ENCODE data around the gene ASS1.

The ASS1 gene

DNA sequence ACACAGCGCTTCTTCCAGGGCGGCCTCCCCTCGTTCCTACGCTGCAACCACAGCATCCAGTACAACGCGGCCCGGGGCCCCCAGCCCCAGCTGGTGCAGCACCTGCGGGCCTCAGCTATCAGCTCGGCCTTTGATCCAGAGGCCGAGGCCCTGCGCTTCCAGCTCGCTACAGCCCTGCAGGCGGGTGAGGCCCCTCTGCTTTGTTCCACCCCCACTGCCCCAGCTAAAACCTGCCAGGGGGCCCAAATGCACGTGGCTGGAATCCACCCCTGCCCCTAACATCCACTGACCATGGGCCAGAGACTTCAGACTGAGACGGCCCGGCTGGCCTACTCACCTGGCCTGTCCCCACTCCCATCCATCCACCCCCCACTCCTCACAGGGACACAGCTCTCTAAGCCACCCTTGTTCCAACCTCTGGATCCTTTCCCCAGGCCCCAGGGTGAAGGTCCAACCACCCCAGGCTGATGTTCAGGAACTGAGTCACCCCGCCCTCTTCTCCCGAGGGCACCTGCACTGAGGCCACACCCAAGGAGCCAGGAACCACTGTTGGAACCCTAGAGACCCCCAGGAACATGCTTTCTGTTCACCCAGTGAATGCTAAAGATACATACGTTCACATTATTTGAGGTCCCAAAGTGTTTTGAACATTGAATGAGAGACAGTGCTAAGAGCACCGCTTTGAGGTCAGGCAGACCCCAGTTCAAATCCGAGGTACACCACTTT is 18.9 kb upstream of the ASS1 start:
- Mint-ChIP-seq H3K9me3 (no peaks in the 10 kb centered on the region), H3K4me3 (no peak overlapping the region), H3K4me1 (ENCODE audit: low read depth) (no peaks in the 10 kb centered on the region), H3K36me3 (ENCODE audit: low read depth) (no peaks in the 10 kb centered on the region), H3K27me3 (ENCODE audit: low read depth) (no peaks in the 10 kb centered on the region), H3K27ac (no peak overlapping the region)

DNA sequence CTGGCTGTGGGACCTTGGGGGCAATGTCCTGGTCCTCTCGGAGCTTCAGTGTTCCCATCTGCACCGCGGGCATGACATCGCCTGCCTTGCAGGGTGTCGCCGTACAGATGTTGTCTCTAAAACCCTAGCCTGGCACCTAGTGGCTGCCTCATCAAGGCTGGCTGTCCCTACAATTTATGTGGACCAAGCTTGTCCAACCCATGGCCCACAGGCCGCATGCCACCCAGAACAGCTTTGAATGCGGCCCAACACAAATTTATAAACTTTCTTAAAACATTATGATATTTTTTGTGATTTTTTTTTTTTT is 18.3 kb upstream of the ASS1 start:
- no peak overlapping the region for H3K27ac Mint-ChIP-seq

DNA sequence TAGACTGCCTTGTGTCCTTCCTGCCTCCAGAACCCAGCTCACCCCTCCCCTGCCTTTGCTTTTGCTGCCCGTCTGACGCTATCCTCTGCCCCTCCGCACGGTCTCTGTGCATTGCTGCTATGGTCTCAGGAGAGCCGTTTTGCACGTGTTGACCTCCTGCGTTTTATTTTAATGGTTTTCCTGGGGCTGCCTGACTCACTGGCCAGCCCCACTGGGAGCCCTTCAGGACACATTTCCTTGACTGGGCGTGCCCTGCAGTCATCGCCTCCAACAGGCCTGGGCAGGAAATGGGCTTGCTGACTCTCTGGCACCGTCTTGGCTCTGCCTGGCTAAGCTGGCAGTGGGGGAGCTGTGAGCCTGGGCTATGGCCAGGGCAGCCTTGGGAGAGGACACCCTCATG is 17.9 kb upstream of the ASS1 start:
- Mint-ChIP-seq H3K36me3 (ENCODE audit: low read depth) (no peaks in the 10 kb centered on the region), H3K4me3 (no peak overlapping the region), H3K9me3 (no peaks in the 10 kb centered on the region), H3K27me3 (ENCODE audit: low read depth) (no peaks in the 10 kb centered on the region), H3K4me1 (ENCODE audit: low read depth) (no peaks in the 10 kb centered on the region), H3K27ac (no peak overlapping the region)

More for the DNA sequence above, 18.3 kb upstream of the ASS1 start:
- Mint-ChIP-seq H3K9me3 (no peaks in the 10 kb centered on the region), H3K36me3 (ENCODE audit: low read depth) (no peaks in the 10 kb centered on the region), H3K4me1 (ENCODE audit: low read depth) (no peaks in the 10 kb centered on the region), H3K4me3 (no peak overlapping the region), H3K27me3 (ENCODE audit: low read depth) (no peaks in the 10 kb centered on the region)

DNA sequence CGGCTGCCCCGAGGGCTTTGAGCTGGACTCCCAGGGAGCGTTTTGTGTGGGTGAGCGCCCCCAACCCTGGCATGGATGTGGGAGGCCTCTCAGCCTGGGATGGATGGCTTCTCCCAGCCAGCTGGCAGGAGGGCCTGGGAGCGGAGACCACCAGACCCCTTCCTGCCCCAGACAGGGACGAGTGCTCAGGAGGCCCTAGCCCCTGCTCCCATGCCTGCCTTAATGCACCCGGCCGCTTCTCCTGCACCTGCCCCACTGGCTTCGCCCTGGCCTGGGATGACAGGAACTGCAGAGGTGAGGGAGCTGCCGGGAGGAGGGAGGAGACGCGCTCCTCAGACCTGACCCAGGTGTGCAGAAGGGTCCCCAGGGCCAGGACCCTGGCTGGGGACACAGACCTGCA is 17.4 kb upstream of the ASS1 start:
- H3K9me3 Mint-ChIP-seq: no peaks in the 10 kb centered on the region
- H3K4me1 Mint-ChIP-seq (ENCODE audit: low read depth): no peaks in the 10 kb centered on the region
- H3K27ac Mint-ChIP-seq: no peak overlapping the region
- no peaks in the 10 kb centered on the region for H3K36me3 Mint-ChIP-seq (ENCODE audit: low read depth)
- no peak overlapping the region for H3K4me3 Mint-ChIP-seq
- peaks cover 1% of the 10 kb centered on the region for H3K27me3 Mint-ChIP-seq (ENCODE audit: low read depth)

DNA sequence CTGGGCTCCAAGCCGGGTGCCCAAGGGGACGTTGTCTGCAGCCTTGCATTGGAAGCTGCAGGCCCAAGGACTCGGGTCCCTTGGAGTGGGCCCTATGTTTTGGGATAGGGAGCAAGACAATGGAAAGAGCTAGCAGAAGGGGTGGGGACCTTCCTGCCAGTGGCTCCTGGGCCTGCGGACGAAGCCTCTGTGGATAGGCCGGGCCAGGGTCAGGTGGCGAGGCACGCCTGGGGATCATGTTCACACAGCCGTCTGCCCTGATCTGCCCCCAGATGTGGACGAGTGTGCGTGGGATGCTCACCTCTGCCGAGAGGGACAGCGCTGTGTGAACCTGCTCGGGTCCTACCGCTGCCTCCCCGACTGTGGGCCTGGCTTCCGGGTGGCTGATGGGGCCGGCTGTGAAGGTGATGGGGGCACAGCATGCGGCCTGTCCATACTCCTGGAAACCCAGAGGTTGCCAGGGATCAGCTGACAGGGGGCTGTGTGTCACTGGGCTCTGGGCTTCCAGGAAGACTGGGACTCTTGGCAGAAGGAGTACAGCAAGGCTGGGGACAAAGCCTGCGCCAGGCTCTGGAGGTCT is 16.6 kb upstream of the ASS1 start:
- Mint-ChIP-seq H3K27ac (no peak overlapping the region), H3K4me1 (ENCODE audit: low read depth) (no peaks in the 10 kb centered on the region), H3K27me3 (ENCODE audit: low read depth) (peaks cover 9% of the 10 kb centered on the region), H3K9me3 (no peaks in the 10 kb centered on the region), H3K36me3 (ENCODE audit: low read depth) (no peaks in the 10 kb centered on the region), H3K4me3 (no peak overlapping the region)

DNA sequence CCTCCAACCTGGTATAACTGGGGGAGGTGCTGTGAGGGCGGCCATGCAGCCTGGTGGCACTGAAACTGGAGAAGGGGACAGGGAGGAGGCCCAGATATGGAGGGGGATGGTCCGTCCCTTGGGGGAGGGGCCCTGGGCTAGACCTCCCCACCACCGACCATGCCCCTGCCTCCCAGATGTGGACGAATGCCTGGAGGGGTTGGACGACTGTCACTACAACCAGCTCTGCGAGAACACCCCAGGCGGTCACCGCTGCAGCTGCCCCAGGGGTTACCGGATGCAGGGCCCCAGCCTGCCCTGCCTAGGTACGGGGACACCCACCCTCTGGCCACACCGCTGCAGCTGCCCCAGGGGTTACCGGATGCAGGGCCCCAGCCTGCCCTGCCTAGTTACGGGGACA is 15.4 kb upstream of the ASS1 start:
- H3K4me1 Mint-ChIP-seq (ENCODE audit: low read depth): no peaks in the 10 kb centered on the region
- peaks cover 14% of the 10 kb centered on the region for H3K27me3 Mint-ChIP-seq (ENCODE audit: low read depth)
- H3K4me3 Mint-ChIP-seq: no peak overlapping the region
- no peak overlapping the region for H3K27ac Mint-ChIP-seq
- H3K36me3 Mint-ChIP-seq (ENCODE audit: low read depth): no peaks in the 10 kb centered on the region
- H3K9me3 Mint-ChIP-seq: no peaks in the 10 kb centered on the region

DNA sequence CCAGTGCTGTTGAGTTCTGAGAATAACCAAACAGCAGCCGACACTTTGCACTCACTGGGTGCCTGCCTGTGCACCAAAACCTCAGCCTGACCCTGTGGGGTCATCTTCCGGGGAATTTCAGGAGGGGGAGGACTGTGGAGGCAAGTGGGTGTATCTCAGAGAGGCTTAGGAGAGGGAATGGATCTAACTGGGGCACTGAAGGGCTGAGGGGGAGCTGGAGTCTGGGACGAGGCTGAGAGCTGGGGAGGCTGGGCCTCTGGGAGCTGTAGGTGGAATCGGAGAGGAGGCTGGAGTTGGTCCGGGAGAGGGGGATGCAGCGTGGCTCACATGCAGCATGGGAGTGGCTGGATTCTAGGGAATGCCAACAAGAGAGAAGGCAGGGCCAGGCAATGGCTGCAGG is 14.9 kb upstream of the ASS1 start:
- H3K9me3 Mint-ChIP-seq: no peaks in the 10 kb centered on the region
- no peak overlapping the region for H3K4me3 Mint-ChIP-seq
- no peak overlapping the region for H3K27ac Mint-ChIP-seq
- no peaks in the 10 kb centered on the region for H3K4me1 Mint-ChIP-seq (ENCODE audit: low read depth)
- H3K36me3 Mint-ChIP-seq (ENCODE audit: low read depth): no peaks in the 10 kb centered on the region
- peaks cover 18% of the 10 kb centered on the region for H3K27me3 Mint-ChIP-seq (ENCODE audit: low read depth)

DNA sequence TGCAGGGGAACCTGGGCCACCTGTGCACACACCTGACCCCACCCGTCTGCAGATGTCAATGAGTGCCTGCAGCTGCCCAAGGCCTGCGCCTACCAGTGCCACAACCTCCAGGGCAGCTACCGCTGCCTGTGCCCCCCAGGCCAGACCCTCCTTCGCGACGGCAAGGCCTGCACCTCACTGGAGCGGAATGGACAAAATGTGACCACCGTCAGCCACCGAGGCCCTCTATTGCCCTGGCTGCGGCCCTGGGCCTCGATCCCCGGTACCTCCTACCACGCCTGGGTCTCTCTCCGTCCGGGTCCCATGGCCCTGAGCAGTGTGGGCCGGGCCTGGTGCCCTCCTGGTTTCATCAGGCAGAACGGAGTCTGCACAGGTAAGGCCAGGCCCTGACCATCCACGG is 14.5 kb upstream of the ASS1 start:
- no peak overlapping the region for H3K27ac Mint-ChIP-seq
- H3K36me3 Mint-ChIP-seq (ENCODE audit: low read depth): no peaks in the 10 kb centered on the region
- H3K9me3 Mint-ChIP-seq: no peaks in the 10 kb centered on the region
- H3K27me3 Mint-ChIP-seq (ENCODE audit: low read depth): peaks cover 21% of the 10 kb centered on the region
- H3K4me1 Mint-ChIP-seq (ENCODE audit: low read depth): no peaks in the 10 kb centered on the region
- H3K4me3 Mint-ChIP-seq: no peak overlapping the region

DNA sequence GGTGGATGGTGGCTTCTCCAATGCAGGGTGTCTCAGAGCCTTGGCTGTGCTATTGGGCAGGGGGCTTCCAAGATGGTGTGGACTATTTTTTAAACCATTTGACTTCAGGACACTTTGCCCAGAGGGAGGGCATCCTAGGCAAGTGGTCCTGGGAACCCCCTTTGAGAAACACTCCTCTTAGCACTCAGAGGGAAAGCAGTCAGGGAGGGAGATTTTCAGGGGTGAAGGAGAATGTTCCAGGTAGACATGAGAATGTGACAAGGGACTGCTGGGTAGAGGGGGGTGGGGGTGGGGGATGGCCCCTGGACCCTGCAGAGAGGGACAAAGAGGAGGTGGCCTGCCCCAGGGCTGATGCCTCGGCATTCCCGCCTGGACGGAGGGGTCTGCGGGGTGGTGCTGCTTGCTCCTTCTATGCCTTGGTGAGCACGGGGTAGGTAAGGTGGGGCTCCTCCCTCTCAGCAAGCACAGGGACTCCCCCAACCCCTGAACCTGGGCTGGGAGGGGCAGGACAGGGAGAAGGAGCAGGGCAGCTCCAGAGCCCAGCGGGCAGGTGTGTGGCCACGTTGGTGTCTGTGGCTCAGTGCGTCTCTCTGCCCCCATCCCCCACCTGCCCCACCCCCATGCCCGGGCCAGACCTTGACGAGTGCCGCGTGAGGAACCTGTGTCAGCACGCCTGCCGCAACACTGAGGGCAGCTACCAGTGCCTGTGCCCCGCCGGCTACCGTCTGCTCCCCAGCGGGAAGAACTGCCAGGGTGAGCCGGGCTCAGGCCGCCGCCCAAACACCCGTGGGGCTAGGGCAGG is 13.8 kb upstream of the ASS1 start:
- Mint-ChIP-seq H3K36me3 (ENCODE audit: low read depth) (no peaks in the 10 kb centered on the region), H3K9me3 (no peaks in the 10 kb centered on the region), H3K4me3 (no peak overlapping the region), H3K27ac (no peak overlapping the region), H3K27me3 (ENCODE audit: low read depth) (peaks cover 23% of the 10 kb centered on the region), H3K4me1 (ENCODE audit: low read depth) (no peaks in the 10 kb centered on the region)

DNA sequence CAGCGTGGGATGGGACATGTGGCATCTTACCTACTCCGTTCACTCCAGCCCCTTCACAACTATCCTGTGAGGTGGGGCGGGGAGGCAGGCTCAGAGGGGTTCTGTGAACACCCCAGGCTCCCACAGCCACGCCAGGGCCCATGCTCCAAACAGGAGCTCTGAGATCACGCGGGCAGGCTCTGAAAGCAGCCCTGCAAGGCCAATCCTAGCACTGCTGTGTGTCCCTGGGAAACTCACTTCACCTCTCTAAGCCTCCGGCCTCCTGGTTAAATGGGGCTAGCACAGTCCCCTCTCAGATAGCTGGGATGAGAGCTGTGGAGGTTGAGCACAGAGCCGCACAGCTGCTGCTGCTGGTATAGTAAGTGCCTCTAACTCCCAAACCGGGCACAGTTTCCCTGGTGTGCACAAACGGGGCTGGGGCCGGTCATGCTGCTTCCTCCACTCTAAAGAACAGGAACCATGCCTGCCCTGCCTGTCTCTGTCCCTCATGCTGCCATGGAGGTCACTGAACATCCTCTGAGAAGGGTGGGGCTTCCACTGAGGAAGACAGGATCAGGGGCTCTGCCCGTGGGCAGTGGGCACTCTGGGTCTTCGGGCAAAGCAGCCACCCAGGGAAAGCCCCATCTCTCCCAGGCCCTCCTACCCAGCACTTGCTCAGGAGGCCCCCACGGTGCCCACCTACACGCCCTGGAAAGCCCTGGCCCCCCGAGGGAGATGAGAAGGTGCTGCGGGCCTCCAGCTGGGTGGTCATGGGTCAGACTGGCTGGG is 13.0 kb upstream of the ASS1 start:
- Mint-ChIP-seq H3K9me3 (no peaks in the 10 kb centered on the region), H3K27me3 (ENCODE audit: low read depth) (peaks cover 26% of the 10 kb centered on the region), H3K4me3 (no peak overlapping the region), H3K27ac (no peak overlapping the region), H3K36me3 (ENCODE audit: low read depth) (no peaks in the 10 kb centered on the region), H3K4me1 (ENCODE audit: low read depth) (no peaks in the 10 kb centered on the region)

DNA sequence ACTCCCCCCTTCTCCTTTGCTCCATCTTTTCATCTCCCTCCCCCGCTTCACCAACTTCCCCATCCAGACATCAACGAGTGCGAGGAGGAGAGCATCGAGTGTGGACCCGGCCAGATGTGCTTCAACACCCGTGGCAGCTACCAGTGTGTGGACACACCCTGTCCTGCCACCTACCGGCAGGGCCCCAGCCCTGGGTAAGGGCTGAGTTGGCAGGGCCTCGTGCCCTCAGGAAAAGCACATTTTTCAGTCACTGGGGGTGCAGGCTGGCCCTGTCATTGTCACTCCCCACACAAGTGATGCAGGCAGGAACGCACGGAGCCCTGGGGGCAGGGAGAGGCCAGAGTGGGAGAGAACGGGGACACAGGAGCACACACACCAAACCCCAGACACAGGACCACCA is 12.4 kb upstream of the ASS1 start:
- no peaks in the 10 kb centered on the region for H3K4me1 Mint-ChIP-seq (ENCODE audit: low read depth)
- no peak overlapping the region for H3K27ac Mint-ChIP-seq
- H3K36me3 Mint-ChIP-seq (ENCODE audit: low read depth): no peaks in the 10 kb centered on the region
- no peak overlapping the region for H3K4me3 Mint-ChIP-seq
- no peaks in the 10 kb centered on the region for H3K9me3 Mint-ChIP-seq
- peaks cover 31% of the 10 kb centered on the region for H3K27me3 Mint-ChIP-seq (ENCODE audit: low read depth)

DNA sequence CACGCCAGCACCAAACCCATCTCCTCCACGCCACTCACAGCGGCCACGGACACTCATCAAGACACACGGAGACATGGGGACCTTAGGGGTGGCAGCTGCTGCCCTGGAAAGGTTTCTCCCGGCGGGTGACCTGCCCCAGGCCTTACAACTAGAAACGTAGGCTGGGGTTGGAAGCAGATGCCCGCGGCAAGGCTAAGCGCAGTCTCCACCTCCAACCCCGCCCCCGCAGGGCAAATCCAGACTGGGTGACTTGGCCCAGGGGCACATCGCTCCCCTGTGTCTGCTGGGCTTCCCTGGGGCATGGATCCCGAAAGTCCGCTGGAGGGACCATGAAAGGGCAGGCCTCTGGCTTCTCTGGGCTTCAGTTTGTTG is 12.0 kb upstream of the ASS1 start:
- peaks cover 31% of the 10 kb centered on the region for H3K27me3 Mint-ChIP-seq (ENCODE audit: low read depth)
- no peaks in the 10 kb centered on the region for H3K9me3 Mint-ChIP-seq
- H3K4me1 Mint-ChIP-seq (ENCODE audit: low read depth): no peaks in the 10 kb centered on the region
- no peaks in the 10 kb centered on the region for H3K36me3 Mint-ChIP-seq (ENCODE audit: low read depth)
- no peak overlapping the region for H3K4me3 Mint-ChIP-seq
- H3K27ac Mint-ChIP-seq: no peak overlapping the region

DNA sequence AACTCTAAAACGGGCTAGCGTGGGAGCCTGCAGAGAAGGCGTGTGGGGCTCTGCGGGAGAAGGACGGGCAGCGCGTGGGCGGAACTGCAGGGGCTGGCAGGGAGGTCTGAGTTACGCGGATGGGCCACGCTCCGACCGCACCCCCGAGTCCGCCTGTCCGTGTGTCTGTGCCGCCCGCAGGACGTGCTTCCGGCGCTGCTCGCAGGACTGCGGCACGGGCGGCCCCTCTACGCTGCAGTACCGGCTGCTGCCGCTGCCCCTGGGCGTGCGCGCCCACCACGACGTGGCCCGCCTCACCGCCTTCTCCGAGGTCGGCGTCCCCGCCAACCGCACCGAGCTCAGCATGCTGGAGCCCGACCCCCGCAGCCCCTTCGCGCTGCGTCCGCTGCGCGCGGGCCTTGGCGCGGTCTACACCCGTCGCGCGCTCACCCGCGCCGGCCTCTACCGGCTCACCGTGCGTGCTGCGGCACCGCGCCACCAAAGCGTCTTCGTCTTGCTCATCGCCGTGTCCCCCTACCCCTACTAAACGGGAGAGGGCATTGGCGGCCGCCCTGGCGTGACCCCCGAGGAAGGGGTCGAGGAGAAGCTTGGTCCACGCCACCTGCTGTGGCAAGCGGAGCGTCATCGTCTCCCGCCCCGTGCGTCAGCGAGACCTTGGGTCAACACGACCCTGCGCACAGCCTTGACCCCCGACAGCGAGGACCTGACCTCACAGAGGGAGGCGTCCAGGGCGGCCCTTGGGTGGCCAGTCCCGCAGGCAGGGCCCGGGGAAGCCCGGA is 11.4 kb upstream of the ASS1 start:
- Mint-ChIP-seq H3K4me1 (ENCODE audit: low read depth) (no peaks in the 10 kb centered on the region), H3K36me3 (ENCODE audit: low read depth) (no peaks in the 10 kb centered on the region), H3K27ac (no peak overlapping the region), H3K9me3 (no peaks in the 10 kb centered on the region), H3K4me3 (no peak overlapping the region), H3K27me3 (ENCODE audit: low read depth) (peaks cover 31% of the 10 kb centered on the region)

DNA sequence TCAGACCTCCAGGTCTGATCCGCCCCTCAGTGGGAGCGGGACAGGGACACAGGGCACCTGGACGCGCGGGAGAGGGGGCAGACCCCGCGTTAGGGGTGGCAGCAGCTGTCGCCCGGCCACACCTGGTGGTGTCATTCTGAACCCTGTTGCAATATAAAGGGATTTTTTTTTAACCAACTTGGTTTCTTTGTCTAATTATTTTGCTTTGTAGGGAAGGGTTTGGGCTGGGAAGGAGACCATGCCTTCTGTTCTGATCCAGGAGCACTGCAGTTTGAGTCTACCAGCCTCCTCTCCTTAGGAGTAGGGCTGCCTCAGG is 10.9 kb upstream of the ASS1 start:
- Mint-ChIP-seq H3K27ac (no peak overlapping the region), H3K9me3 (no peaks in the 10 kb centered on the region), H3K27me3 (ENCODE audit: low read depth) (peaks cover 31% of the 10 kb centered on the region), H3K36me3 (ENCODE audit: low read depth) (no peaks in the 10 kb centered on the region), H3K4me3 (no peak overlapping the region), H3K4me1 (ENCODE audit: low read depth) (no peaks in the 10 kb centered on the region)

Measured in T-helper 1 cell treated with Interleukin-12 subunit alpha and Interleukin-12 subunit beta and Interleukin-4 antibody, amounts not matched to agents 30 μg/mL and 1 μg/mL, for 36 hours (primary cell).